Colonic mucosa (tissue), 4 donors: Measurements from ENCODE around the gene CELSR1. TPM values are rescaled to one million over a fixed set of nuclear protein-coding genes. Genes with fewer than 3 reads are reported as not detected.

Source experiments
- DNase-seq: peaks from one replicate; pipeline ENCODE4 v3.0.0-alpha.2; 2020
- H3K27ac ChIP-seq: fragments of 200-600 bp; one replicate; pipeline ENCODE4 v1.8.0; 2021
- H3K27me3 ChIP-seq: fragments of 200-600 bp; one replicate; pipeline ENCODE4 v1.8.0; 2021
- H3K36me3 ChIP-seq: fragments of 200-600 bp; one replicate; pipeline ENCODE4 v1.8.0; 2021
- H3K4me1 ChIP-seq: fragments of 200-600 bp; one replicate; pipeline ENCODE4 v1.8.0; 2021; ENCODE audit warnings: mild to moderate bottlenecking
- H3K4me3 ChIP-seq: fragments of 200-600 bp; one replicate; pipeline ENCODE4 v1.8.0; 2021
- H3K9ac ChIP-seq, 2 donors: one replicate each; pipeline ENCODE4 v1.7.0; 2013; ENCODE audit warnings: control low read depth in 2 of 2, low read depth in 2 of 2, low read length in 2 of 2
- H3K9me3 ChIP-seq: fragments of 200-600 bp; one replicate; pipeline ENCODE4 v1.8.0; 2021
- intact Hi-C: fragments of 100-400 bp; cut with DNase I; formaldehyde crosslinking; loops from one replicate; pipeline ENCODE4 v1.14.1; 2022
- total RNA-seq, 2 donors: library from RNA; stranded (reverse); fragmentation: NEBNext Ultra II Directional in 1 of 2; extraction: Animal tissue kit (Norgen Biotek cat#: 25700) in 1 of 2; gene quantifications; one replicate each; pipeline ENCODE4 v1.2.1, GENCODE V29; 2021
- TF ChIP-seq, protein P1 (sequence below): fragments of 200-600 bp; IDR thresholded peaks from one replicate; pipeline ENCODE4 v1.8.0; 2022; ENCODE audit warnings: antibody characterized with exemption, mild to moderate bottlenecking
- donor health status: healthy.
- donor health status: DM: no; HTN: no; CAD: no.
- donor health status: DM: no; HTN: no; CAD: no.

Gene CELSR1
- total RNA-seq, 2 donors from 2014 or later = 2.7 to 7.8 TPM

DNA sequence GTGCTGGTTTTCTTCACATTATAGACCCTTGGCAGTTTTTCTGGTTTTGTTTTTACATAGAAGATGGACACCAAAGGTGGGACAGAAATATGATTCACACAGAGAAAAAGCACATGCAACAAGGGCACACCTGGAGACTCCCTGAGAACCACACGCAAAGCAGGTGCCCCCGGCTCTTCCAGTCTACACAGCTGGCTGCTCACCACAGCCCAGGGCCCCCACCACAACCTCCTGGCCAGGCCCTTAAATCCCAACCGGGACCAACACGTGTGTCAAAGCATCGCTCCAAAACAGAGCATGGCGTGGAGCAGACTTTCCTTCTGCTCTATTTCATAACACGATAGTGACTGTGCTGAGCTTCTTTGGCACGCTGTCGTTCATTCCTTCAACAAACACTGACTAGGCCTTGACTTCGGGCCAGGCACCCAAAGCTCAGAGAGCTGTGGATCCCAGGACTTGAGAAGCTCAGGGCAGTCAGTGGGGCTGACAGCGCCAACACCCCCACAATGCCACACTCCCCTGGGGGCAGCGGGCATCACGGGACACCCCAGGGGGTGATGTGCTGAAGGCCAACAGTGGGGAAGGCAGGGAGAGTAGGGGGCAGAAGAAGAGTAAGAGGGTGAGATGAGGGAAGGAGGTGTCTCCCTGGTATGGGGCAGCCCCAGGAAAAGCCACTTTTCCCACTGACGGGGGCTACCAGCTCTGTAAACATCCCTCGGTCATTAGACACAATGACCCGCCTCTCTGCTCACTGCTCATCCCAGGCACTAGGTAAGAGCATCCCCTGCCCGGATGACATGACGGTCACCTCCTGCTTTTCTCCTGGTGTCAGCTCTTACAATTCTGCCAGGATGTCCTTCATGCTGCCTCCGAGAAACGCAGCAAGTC, 26.0 kb downstream of the CELSR1 start:
- Histone ChIP-seq H3K4me3 (no peak overlapping the region), H3K4me1 (no peaks in the 10 kb centered on the region), H3K27me3 (no peaks in the 10 kb centered on the region), H3K36me3 (no peaks in the 10 kb centered on the region), H3K9me3 (no peaks in the 10 kb centered on the region), H3K9ac (no peak overlapping the region), H3K27ac (no peak overlapping the region)
- no peak for DNase-seq
- TF ChIP-seq, protein P1, sequence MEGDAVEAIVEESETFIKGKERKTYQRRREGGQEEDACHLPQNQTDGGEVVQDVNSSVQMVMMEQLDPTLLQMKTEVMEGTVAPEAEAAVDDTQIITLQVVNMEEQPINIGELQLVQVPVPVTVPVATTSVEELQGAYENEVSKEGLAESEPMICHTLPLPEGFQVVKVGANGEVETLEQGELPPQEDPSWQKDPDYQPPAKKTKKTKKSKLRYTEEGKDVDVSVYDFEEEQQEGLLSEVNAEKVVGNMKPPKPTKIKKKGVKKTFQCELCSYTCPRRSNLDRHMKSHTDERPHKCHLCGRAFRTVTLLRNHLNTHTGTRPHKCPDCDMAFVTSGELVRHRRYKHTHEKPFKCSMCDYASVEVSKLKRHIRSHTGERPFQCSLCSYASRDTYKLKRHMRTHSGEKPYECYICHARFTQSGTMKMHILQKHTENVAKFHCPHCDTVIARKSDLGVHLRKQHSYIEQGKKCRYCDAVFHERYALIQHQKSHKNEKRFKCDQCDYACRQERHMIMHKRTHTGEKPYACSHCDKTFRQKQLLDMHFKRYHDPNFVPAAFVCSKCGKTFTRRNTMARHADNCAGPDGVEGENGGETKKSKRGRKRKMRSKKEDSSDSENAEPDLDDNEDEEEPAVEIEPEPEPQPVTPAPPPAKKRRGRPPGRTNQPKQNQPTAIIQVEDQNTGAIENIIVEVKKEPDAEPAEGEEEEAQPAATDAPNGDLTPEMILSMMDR = no peak
- intact Hi-C loops = no loop called here

DNA sequence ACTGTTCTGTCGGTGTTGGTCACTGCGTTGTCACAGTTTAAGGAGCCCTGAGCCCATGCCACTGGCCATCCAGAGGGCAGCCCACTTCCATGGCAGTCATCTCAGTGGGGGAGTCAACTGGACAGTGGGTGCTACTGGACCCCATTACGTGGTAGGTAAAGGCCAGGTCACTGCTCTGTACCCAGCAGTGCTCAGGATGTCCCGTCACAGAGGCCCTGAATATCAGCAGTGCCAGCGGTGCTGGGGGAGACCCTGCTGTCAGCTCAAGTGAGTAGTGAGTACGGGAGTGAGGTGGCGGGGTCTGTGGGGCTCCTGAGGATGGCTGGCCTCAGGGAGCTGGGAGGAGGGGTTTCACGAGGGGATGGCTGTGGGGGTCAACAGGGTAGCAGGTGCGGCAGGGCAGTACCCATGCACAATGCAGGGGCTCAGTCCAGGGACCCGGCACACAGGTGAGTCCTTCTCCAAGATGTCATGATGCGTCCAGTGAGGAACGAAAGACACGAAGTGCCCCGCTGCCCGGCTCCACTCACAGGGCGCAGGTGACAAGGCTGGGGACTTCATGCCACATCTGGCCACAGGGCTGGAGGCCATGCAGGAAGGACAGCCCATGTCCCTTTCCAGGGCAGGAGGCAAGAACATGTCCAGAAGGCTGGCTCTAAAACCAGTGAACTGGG, 27.9 kb downstream of the CELSR1 start:
- Histone ChIP-seq H3K4me3 (no peak overlapping the region), H3K9me3 (no peaks in the 10 kb centered on the region), H3K9ac (no peak overlapping the region), H3K27me3 (no peaks in the 10 kb centered on the region), H3K36me3 (no peaks in the 10 kb centered on the region), H3K4me1 (no peaks in the 10 kb centered on the region), H3K27ac (no peak overlapping the region)
- TF ChIP-seq, protein P1 = no peak
- intact Hi-C loops = no loop called here
- no peak for DNase-seq

DNA sequence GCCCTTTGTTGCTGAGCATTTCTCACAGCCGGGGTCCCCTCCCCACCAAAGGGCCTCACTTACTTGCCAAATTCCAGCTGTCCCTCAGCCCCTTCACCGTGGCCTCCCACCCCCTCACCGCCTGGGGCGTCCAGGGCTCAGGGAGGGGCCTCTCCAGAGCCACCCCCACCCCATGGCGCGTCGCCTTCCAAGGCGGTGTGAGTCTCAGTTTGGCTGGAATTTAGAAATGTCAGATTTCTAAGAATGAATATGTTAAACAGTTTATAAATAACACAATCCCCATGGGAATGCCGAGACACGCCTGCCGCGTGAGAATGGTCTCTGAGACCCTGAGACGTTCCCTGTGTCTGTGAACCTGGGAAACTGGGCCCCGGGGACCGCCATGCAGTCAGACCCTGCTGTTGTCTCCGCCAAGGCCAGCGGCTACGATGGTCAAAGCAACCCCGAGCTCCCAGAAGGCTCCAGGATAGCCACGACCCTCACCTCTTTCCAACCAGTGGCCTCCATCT, 28.9 kb downstream of the CELSR1 start:
- TF ChIP-seq, protein P1 = no peak
- no peak overlapping the region for H3K27ac ChIP-seq
- H3K9ac ChIP-seq = no peak overlapping the region
- no peak for DNase-seq
- no peak overlapping the region for H3K4me3 ChIP-seq
- no peaks in the 10 kb centered on the region for H3K9me3 ChIP-seq
- intact Hi-C loops = no loop called here
- H3K36me3 ChIP-seq = no peaks in the 10 kb centered on the region
- no peaks in the 10 kb centered on the region for H3K27me3 ChIP-seq
- no peaks in the 10 kb centered on the region for H3K4me1 ChIP-seq

DNA sequence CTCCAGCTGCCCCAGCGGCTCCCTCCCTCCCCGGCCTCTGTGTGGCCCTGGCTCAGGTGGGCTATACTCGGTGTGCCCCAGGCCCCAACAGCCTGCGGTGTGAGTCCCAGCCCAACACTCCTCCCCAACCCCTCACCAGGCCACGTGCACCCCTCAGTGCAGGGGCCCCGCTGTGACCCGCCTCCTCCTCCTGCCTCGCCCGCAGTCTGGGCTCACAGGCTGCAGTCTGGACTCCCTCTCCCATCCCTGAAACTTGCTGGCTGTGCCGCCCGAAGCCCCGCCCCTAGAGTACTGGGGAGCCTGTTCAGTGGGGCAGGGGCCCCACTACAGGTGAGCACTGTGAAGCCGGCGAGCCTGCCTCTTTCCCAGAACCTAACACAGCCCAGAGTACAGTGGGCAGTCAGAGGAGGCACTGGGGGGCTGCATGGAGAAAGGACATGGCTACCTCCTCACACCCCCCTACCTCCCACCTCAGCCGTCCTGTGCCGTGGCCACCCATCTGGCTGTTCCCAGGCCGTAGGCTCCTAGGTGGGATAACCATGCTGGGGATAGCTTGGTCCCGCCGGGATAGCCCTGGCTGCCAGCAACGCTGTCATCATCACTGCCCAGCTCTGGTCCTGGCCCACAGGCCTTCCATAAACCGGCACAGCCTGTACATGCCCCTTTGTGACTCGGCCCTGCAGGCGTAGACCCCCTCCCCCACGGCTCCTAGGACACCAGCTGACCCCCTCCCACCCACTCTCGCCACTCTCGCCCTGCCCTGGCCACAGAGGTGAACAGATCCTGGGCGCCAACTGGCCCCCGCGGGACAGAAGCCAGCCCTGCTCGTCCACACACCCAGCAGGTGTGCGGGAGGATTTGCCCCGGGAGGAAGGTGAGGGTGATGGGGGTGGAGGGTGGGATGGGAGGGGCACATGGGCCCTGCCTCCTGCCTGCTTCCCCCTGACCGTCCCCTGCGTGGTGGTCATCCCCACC, 29.7 kb downstream of the CELSR1 start:
- DNase-seq = no peak
- intact Hi-C loops = no loop called here
- Histone ChIP-seq H3K36me3 (no peaks in the 10 kb centered on the region), H3K4me1 (no peaks in the 10 kb centered on the region), H3K9me3 (no peaks in the 10 kb centered on the region), H3K27me3 (no peaks in the 10 kb centered on the region), H3K4me3 (no peak overlapping the region), H3K9ac (no peak overlapping the region), H3K27ac (no peak overlapping the region)
- TF ChIP-seq, protein P1 = no peak

DNA sequence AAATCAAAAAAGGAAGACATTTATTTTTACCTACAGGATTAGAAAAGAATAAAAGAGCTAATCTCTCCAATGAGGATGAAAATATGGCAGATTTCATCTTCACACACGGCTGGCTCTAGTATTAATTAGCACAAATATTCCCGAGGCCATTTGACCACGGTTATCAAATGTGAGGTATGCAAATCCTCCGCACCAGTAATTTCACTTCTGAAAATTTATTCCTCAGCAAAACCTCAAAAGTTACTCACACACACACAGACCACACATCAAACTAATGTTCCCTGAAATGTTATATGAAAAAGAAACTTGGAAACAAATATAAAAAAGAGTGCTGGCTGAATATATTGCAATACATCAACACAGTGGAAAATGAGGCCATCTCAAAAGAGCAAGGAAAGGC, 32.8 kb downstream of the CELSR1 start:
- Histone ChIP-seq H3K27ac (no peak overlapping the region), H3K4me1 (no peaks in the 10 kb centered on the region), H3K4me3 (no peak overlapping the region), H3K9ac (no peak overlapping the region), H3K27me3 (no peaks in the 10 kb centered on the region), H3K9me3 (no peaks in the 10 kb centered on the region), H3K36me3 (no peaks in the 10 kb centered on the region)
- intact Hi-C loops = no loop called here
- no peak for DNase-seq
- TF ChIP-seq, protein P1 = no peak
